GM19467 (cell line): ENCODE data around the gene MEGF6.

Source experiments
- ATAC-seq: cut with Tn5 transposase; IDR thresholded peaks from one replicate; pipeline ENCODE4 v1.9.1; 2021; ENCODE audit warnings: mild to moderate bottlenecking, moderate library complexity; ENCODE audit not compliant: unreplicated experiment

The MEGF6 gene

DNA sequence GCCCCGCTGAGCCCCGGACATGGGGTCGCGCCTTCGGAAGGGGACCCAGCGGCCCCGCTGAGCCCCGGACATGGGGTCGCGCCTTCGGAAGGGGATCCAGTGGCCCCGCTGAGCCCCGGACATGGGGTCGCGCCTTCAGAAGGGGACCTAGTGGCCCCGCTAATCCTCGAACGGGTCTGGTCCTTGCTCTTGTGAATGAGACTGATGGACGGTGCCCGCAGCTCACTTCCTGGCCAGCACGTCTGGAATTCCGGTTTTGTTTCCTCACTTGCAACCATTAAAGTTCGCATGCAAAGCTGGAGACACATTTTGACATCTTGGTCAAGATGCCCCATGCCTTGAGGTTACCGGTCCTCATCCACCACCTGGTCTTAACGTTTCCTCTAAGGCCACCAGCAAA is 33.0 kb upstream of the MEGF6 start:
- ATAC-seq = no peak

DNA sequence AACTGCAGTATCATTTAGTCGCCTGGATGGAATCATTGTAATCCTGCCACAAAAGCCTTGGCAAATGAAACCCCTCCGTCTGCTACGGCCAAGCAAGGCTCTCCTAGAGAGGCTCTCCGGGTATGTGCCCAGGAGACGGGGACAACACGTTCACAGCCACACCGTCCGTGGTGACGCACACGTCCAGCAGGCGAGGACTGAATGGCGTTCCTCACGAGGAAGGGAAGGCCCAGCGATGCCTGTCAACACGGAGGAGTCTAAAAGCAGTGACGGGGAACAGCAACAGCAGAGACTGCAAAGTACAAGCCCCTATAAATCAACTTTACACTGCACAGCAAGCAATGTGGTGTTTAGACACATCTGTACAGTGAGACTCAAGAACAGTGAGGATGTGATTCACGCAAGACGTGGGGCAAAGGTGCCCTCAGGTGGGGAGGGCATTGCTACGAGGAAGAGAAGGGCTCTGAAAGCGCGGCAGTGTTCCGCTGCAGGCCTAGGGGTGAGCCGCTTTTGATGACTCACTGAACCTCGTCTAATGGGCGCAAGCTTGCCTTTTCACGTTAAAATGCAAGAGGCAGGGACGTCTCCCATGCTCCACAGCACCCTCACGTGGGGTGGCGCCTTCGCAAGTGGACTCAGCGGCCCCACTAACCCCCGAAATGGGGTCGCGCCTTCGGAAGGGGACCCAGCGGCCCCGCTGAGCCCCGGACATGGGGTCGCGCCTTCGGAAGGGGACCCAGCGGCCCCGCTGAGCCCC is 31.8 kb upstream of the MEGF6 start:
- no peak for ATAC-seq

DNA sequence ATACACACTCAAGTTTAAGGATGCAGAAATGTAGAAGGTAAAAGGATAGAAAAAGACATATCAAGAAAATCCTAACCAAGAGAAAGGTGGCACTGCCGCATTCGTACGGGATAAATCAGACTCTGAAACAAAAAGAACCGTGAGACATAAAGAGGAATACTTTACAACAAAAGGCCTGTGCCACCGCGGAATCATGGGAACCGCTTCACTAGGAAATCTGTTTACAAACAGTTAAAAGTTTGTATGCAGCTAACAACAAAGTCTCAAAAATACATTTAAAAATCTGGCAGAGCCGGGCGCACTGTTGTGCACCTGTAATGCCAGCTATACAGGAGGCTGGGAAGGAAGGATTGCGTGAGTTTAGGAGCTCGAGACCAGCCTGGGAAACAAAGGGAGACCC is 30.5 kb upstream of the MEGF6 start:
- ATAC-seq = no peak

DNA sequence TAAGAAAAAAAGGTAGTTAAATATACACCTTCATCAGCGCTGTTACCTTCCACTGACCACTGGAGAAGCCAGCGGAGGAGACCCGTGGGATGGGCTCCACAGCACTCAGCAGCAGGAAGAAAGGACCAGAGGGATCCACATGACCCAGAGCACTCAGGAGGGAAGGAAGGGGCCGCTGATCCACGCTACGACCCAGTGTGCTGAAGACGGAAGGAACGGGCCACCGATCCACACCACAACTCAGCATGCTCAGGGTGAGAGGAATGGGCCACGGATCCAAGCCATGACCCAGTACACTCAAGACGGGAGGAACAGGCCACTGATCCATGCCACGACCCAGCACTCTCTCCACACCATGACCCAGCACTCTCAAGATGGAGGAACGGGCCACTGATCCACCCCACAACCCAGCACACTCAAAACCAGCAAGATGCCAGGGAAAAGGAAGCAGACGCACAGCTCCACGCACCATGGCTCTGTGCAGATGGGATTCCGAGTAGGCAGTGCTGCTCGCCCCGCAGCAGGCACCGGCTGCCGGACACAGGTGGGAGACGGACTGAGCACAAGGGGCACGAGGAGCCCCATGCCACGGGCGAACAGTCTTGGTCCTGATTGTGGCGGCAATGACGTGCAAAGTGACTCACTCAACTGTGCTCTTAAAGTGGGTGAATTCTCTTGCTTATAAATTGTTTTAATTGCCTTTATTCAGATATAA is 29.9 kb upstream of the MEGF6 start:
- ATAC-seq = no peak

DNA sequence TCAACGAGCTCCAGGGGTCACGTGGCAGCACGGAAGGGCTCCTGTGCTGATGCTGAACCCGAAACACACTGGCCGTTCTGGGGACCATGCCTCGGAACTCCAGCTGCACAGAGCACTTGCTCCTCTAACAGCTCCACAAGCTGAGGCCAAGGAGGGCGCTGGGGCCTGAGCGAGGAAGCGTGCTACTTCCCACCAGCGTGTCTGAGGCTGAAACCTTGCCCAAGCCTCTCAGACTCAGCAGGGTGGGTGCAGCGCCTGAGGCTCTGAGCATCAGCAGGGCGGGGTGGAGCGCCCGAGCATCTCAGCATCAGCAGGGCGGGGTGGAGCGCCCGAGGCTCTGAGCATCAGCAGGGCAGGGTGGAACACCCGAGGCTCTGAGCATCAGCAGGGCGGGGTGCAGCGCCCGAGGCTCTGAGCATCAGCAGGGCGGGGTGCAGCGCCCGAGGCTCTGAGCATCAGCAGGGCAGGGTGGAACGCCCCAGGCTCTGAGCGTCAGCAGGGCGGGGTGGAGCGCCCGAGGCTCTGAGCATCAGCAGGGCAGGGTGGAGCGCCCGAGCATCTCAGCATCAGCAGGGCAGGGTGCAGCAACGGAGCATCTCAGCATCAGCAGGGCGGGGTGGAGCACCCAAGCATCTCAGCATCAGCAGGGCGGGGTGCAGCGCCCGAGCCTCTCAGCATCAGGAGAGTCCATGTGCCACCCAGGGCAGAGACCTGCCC is 29.0 kb upstream of the MEGF6 start:
- no peak for ATAC-seq

DNA sequence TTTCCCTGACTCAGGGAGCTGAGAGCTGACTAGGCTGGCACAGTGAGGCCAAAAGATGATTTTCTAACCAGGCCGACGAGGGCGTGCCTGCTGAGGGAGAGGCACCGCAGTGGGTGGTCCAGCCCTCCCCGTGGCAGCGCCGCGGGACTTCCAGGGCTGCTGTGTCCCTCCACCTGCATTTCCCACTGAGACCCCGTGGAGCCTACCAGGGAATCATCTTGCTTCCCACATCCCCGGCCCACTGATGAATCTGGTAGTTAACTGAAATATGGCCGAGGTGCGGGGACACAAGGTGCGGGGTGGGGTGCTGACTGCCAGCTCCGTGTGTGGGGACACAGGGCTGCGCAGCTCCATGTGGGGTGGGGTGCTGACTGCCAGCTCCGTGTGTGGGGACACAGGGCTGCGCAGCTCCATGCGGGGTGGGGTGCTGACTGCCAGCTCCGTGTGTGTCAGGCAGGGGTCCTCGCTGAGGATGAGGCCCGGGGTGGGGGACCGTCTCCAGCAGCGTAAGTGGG is 28.1 kb upstream of the MEGF6 start:
- no peak for ATAC-seq

DNA sequence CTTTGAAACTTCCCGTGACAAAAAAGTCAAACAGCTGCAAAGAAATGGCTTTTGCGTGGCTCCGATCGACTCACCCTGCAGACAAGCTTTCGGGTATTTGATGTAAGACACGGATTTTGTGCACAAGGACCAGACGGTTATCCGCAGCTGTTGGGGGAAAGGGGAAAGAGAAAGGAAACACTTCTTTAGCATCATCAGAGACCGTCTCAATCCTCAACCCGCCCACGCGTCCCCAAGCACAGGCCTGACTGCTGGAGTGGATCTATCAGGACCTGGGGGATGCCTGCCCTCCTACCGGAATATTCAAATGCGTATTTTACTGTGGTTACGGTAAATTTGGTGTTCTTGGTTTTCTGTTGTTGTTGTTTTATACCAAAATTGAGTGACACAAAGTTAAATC is 27.4 kb upstream of the MEGF6 start:
- ATAC-seq = no peak

DNA sequence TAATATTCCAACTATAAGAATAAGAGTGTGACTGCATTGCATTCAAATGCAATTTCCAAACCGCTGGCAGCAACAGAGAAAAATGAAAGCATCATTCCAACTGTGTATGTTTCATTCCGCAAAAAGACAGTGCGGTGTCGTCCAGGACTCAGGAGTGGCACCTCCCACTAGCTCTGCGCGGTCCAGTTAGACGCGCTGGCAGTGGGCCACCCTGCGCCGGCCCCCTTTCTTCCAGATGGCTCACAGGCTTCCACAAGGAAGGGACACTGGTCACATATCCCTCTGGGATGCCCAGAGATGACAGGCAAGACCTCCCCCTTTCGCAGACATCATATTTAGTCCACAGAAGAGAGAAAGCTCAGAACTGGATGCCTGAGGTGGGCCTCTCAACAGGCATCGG is 26.7 kb upstream of the MEGF6 start:
- no peak for ATAC-seq

DNA sequence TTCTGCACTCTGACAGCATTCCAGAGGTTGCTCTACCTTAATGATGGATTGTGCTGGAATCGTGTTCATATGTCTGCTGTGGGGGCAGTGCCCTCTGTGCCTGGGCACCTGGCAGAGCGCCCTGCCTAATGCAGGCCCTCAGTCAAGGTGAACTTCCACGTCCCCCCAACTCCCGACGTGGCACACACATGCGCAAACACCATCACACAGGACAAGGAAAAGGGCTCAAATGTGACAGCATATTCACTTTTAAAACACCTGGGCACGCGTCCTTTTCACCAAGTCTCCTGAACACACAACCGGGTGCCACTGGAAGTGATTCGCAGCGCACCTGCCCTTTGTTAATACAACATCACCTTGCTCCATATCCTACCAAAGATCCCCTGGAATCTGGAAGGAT is 25.2 kb upstream of the MEGF6 start:
- ATAC-seq = no peak

DNA sequence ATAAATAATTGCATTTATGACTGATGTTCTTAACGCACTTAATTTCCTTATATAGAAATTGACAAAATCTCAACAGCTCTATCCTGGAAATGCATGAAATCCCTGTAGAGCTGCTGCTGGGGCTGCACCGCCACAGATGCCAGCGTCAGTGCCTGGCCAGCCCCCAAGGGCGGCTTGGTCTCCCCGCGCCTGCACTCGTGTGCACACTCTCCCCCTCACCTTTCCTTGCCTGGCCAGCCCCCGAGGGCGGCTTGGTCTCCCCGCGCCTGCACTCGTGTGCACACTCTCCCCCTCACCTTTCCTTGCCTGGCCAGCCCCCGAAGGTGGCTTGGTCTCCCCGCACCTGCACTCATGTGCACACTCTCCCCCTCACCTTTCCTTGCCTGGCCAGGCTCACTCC is 24.8 kb upstream of the MEGF6 start:
- no peak for ATAC-seq

DNA sequence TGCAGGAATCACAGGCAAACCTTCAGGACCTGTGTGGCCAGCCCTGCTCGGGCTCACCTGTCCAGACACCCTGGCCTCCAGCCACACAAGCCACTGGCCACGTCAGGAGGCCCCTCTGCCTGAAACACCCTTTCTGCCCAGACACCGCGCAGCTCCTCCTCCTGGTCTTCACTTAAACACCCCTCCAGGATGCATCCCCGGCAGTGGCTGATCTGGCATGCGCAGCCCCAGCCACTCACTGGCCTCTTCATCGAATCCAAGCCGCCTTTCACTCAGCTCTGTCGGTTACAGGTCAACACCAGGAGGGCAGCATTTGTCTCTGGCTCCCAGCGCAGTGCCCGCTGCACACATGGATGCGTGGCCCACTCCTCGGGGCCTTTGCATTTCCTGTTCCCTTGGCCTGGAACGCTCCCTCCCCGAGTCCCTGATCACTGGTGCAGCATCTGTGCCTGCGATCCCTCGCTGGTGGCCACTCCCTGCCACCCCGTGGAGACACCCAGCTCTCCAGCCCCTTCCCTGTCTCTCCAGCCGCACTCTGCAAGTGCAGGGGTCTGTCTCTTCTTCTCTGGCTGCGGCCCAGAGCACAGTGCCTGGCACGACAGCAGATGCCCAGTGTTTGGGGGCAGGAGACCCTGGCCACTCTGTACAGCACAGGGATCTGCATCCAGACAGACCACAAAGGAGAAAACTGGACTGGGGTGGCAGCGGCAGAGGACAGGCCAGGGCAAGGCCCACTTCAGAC is 22.9 kb upstream of the MEGF6 start:
- no peak for ATAC-seq

DNA sequence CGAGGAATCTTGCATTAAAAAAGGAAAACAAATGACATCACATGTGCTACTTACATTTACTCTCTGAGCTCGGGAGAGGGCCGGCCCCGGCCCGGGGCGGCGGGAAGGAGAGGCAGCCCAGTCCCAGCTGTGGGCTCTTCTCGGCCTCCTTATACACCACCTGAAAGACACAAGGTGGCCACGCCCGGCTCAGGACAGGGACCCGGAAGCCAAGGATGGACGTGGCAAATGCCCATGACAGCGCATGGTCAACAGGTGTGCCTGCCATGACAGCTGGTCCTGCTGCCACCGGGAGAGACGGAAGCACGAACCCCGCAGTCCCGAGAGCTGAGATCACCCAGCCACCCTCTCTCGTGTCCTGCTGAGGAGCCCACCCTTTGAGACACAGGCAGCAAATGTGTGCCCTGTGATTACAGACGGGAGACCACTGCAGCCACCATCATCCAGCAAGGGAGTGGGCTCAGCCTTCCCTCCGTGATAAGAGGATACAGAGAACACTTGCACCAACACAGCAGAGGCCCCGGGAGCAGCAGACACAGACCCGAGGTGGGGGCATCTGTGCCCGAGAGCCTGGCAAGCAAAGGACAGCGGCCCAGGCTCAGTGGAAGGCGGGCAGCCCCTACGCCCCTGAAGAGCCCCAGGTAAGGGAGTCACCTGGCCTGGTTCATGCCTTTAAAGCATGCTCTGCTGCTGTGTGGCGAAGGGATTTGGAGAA is 22.2 kb upstream of the MEGF6 start:
- ATAC-seq = no peak

DNA sequence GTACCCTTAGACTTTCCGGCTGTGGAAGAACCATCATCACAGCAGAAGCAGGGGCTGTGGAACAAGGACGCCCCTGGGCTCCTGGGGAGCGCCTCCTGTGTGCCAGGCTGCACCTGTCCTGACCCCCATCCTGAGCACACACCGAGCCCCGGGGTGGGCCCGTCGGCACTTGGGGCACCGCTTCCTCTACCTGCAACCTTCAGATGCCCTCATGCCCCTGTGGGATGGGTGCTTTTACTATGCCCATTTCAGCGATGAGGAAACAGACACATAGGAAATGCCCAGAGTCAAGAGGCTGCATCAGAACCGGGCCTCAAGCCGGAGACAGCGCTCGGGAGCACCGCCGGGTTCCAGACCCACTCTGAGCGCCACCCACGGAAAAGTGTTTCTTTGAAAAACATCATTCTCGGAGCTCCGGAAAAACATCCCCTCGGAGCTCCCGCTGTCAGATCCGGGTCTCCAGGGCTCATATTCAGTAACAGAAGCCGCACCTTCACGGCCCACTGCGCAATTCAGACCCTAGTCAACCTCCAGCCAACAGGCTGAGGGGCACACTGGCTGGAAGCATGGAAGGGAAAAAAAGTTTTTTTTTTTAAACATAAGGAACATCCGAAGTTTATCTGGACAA is 21.5 kb upstream of the MEGF6 start:
- no peak for ATAC-seq

DNA sequence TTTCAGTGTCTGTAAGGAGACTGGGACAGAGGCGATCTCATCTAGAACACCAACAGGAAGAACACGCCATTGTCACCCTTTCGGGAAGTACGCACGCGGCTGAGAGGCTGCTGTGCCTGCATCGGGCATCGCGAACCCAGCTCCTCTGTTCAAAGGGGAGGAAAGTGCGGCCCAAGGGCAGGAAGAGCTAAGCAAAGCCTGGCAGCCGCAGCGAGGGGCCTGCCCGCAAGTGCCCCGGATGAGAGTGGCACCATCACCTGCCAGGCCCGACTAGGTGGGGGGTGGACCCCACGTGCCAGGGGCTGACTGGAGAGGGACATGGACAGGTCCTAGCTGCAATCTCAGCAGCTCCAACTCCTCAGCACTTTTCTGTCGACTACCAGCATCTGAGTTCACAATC is 21.0 kb upstream of the MEGF6 start:
- no peak for ATAC-seq

DNA sequence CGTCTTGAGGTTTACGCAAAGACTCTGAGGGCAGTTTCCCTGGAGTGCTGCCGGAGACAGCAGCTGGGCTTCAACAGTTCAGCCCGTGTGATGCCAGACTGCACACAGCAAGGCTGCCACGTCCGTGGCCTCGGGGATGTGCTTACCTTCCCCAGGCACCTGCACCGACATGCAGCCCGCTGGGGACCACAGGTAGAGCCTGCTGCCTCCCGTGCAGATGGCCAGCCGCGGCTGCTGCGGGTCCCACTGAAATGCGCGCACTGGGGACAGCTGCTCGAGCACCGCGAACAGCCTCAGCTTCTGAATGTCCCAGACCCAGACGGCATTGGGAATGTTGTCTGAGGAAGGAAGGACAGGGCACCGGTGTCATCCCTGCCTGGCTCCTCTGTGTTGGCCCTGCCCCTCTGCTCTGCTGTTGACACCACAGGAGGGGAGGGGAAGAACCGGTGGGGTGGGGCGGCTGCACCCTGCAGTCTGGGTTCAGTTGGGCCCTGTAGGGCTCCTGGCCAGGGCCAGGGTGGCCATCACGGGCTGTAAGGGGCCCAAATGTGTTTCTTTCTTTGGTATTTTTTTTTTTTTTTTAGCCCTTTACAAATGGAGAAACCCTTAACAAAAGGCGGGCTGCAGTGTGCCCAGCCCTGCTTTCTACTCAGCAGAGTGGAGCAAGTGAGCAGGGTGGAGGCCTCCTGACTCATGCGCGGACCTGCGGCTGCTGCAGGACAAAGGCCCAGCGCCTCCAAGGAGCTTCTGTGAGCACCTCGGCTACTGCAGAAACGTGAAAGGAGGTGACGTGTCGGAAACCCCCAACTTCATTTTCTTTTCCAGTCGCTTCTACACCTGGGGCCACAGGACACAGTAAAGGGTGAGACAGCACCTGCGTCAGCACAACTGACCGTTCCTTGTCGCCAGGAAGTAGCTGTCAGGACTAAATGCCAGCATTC is 20.3 kb upstream of the MEGF6 start:
- ATAC-seq = no peak

DNA sequence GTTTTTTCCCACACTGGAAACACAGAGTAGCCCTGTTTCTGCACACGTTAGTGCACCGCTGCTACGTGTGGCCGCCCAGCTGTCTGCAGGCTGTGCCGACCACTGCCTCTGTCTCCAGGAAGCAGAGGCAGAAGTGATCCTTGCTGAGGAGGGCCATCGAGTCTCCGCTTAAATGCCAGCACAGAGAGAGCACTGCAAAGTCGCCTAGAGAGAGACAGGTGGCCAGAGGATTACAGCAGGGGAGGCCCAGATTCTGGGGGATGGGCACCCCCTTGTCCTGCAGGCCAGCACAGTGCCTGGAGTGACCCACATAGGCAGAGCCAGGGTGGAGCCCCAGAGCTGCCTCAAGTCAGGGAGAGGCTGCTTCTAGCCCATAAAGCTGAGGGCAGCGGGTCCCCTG is 19.6 kb upstream of the MEGF6 start:
- no peak for ATAC-seq

DNA sequence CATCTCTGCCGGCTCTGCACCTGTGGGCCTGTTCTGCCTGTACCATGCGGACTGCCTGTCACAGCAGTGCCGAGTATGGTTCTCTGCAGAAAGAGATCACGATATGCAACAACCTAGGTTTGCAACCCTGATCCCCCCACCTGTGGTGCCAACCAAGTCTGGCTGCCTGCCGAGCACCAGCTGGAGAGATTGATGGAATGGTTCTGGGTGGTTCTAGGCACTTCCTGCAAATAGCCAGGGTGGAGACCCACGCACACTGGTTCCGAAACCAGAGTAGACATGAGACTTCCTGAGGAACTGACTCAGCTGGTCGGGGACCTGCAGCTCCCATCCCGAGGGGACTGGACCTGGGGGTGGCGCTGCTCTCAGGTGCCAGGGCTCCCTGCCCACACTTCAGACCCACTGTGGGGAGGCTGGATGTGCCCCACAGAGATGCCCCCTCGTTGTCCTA is 18.9 kb upstream of the MEGF6 start:
- ATAC-seq = no peak

DNA sequence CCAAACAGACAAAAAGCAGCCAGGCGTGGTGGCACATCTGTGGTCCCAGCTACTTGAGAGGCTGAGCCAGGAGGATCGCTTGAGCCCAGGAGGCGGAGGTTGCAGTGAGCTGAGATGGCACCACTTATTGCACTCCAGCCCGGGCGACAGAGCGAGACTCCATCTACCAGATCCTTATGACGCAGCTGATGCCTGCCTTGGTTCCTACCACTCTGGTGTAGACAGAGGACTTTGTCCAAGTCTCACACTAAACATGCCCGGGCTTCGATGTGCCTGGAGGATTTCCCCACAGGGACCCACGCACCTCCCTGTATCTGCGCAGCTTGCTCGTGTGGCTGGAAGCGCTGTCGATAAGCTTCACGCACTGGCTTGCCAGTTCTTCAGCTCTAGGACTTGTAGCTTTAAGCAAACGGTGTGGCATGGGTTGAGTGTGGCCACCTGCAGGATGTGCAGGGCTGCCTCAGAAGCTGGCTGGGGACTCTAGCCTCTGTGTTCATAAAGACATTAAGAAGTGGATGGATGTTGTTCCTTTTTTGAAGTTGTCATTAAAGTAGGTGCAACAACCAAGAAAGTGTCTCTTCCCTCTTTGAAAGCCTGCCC is 18.4 kb upstream of the MEGF6 start:
- ATAC-seq = no peak
